PFSK-1 (cell line): ENCODE measurements around the gene ATP4A.

Source experiments
- FOXP2 ChIP-seq: optimal IDR thresholded peaks from 2 replicates; pipeline ENCODE3; 2011; ENCODE audit warnings: borderline replicate concordance, control low read depth, inconsistent platforms; ENCODE audit not compliant: insufficient read depth; ENCODE audit errors: extremely low read length, extremely low read depth
- POLR2AphosphoS5 ChIP-seq: IDR thresholded peaks from 2 replicates; pipeline ENCODE4 v1.6.1; 2012; ENCODE audit warnings: low read depth, mild to moderate bottlenecking, control low read depth, low read length, moderate library complexity
- SIN3A ChIP-seq: IDR thresholded peaks from 2 replicates; pipeline ENCODE4 v1.6.1; 2012; ENCODE audit warnings: mild to moderate bottlenecking, low read length, moderate library complexity, borderline replicate concordance; ENCODE audit not compliant: insufficient read depth
- TAF1 ChIP-seq: IDR thresholded peaks from 2 replicates; pipeline ENCODE4 v1.6.1; 2012; ENCODE audit warnings: low read length, control low read depth, borderline replicate concordance; ENCODE audit not compliant: insufficient read depth
- TF ChIP-seq, protein P1 (sequence below), 2 experiments: IDR thresholded peaks; 2 replicates each; pipeline versions ENCODE4 v1.6.1 to v1.8.0; 2011 to 2012; ENCODE audit warnings: low read depth in 2 of 2, low read length in 2 of 2, control low read depth in 1 of 2, inconsistent platforms in 1 of 2, mild to moderate bottlenecking in 1 of 2, moderate library complexity in 1 of 2; ENCODE audit not compliant: insufficient read depth in 1 of 2

DNA sequence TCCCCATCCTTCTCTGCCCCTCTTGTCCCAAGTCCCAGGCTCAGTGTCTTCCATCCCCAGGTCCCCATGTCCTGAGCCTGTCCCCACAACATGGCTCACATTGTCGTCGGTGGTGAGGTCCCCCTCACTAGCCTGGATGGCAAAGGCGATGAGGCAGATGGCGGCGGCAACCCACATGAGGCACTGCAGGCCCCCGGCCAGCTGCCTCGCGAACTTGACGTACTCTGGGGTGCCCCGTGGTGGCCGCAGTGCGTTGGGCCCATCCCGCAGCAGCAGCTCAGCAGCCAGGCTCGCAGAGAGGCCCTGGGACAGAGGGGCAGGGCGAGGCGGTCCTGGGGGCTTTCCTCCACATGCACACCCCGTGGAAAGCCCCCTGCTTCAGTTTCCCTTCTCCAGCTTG, 1.1 kb downstream of the ATP4A start:
- TF ChIP-seq, protein P1, sequence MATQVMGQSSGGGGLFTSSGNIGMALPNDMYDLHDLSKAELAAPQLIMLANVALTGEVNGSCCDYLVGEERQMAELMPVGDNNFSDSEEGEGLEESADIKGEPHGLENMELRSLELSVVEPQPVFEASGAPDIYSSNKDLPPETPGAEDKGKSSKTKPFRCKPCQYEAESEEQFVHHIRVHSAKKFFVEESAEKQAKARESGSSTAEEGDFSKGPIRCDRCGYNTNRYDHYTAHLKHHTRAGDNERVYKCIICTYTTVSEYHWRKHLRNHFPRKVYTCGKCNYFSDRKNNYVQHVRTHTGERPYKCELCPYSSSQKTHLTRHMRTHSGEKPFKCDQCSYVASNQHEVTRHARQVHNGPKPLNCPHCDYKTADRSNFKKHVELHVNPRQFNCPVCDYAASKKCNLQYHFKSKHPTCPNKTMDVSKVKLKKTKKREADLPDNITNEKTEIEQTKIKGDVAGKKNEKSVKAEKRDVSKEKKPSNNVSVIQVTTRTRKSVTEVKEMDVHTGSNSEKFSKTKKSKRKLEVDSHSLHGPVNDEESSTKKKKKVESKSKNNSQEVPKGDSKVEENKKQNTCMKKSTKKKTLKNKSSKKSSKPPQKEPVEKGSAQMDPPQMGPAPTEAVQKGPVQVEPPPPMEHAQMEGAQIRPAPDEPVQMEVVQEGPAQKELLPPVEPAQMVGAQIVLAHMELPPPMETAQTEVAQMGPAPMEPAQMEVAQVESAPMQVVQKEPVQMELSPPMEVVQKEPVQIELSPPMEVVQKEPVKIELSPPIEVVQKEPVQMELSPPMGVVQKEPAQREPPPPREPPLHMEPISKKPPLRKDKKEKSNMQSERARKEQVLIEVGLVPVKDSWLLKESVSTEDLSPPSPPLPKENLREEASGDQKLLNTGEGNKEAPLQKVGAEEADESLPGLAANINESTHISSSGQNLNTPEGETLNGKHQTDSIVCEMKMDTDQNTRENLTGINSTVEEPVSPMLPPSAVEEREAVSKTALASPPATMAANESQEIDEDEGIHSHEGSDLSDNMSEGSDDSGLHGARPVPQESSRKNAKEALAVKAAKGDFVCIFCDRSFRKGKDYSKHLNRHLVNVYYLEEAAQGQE (IDR thresholded peaks at IDR 0.05; ENCODE audit: insufficient read depth in 1 of 2, low read depth in 2 of 2, low read length in 2 of 2) = no peak
- TF ChIP-seq SIN3A (no peak), POLR2AphosphoS5 (no peak), FOXP2 (no peak), TAF1 (no peak)
